Stimulated activated CD4-positive, alpha-beta T cell treated with anti-CD3 and anti-CD28 coated beads, Interleukin-2, amount 100 ng/mL, for 24 hours (primary cell): ENCODE data around the gene CDH4.

Experiments used
- DNase-seq, 2 donors: peaks; one replicate each; pipeline ENCODE4 v3.0.0-alpha.2; 2020

Gene CDH4

DNA sequence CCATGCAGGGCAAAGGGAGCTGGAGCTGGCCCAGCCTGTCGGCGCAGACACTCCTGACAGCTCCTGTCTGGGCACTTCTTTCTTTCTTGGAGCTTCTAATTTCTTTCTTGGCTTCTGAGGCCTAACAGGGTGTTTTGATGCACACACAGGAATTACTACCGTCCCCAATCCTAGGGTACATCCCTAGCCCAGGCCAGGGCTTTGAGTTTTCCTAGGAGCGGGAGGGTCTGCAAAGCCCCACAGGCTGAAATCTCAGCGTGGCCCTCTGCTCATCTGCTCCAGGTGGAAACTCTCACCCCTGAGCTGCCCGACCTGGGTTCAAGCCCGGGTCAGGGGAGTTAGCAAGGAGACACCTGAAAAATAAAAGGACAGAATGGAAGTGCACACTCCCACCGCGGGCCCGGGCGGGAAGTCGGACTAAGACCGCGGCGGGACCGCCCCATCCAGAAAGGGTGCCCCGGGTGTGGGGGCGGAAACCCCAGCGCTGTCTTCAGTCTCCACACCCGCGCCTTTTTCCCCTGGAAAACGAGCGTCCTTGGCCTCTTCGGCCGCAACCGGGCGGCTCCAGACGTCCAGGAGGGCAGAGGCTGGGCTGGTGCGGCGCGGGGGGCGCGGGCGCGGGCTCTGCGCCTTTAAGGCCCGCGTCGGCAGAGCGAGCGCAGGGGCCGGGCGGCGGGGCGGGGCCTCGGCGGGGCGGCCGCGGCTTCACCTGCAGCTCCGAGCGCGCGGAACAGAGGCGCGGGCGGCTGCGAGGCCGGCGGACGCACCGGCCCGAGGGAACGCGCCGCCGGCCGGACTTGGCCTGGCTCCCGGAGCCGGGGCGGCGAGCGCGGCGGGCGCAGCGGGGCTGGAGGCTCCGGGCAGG lies at the start of gene CDH4:
Gene CDH4 (plus strand): TSS at position 733 of the 865 bp plus-strand sequence.
- DNase-seq: peak in 1 of 2 donors; percentile 31

- DNase-seq: no peak
These were observed 48.7 kb upstream of the CDH4 start for GRCh38 chr20:61203320-61203719.

DNA sequence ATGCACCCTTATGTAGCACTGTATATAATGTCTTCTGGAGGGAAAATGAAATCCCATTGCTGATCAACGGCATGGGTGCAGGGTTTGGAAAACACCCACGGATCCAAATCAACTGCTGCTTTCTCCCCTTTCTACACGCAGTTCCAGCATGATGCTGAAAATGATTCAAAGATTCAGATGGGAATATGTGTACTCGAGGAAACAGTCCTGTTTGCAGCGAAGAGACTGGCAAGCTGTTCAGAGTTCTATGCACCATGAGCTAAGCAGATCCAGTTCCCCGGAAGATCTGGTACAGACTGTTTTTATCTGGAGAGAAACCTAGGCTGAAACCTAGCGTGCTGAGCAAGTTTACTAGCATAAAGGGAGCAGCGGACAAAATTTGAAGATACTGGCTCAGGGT lies 47.9 kb upstream of the CDH4 start:
- no peak for DNase-seq

- no peak for DNase-seq
These were observed 46.3 kb upstream of the CDH4 start for GRCh38 chr20:61205769-61206168.

- no peak for DNase-seq
These were observed 41.2 kb upstream of the CDH4 start for GRCh38 chr20:61210862-61211261.

GRCh38 chr20:61217848-61218247 lies 34.2 kb upstream of the CDH4 start:
- DNase-seq: no peak

DNA sequence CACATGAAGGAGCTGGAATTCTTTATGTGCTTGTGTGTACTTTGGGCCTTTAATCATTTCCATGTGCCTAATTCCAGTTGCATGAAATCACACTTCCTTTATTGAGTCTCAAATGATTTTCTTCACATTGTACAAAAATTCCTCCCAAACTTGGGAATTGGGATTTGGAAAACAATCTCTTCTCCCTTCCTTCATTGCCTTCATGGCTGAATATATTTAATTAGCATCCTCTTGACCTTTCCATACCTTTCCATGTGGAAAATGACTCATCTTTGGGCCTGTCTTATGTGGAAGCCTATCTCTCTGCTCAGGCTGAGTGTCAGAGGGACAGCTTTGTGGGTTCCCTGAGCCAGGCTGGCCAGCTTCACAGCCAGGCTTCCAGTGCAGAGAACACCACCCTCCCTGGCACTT lies 33.0 kb upstream of the CDH4 start:
- no peak for DNase-seq

- no peak for DNase-seq
These were observed 31.9 kb upstream of the CDH4 start for GRCh38 chr20:61220131-61220530.

DNA sequence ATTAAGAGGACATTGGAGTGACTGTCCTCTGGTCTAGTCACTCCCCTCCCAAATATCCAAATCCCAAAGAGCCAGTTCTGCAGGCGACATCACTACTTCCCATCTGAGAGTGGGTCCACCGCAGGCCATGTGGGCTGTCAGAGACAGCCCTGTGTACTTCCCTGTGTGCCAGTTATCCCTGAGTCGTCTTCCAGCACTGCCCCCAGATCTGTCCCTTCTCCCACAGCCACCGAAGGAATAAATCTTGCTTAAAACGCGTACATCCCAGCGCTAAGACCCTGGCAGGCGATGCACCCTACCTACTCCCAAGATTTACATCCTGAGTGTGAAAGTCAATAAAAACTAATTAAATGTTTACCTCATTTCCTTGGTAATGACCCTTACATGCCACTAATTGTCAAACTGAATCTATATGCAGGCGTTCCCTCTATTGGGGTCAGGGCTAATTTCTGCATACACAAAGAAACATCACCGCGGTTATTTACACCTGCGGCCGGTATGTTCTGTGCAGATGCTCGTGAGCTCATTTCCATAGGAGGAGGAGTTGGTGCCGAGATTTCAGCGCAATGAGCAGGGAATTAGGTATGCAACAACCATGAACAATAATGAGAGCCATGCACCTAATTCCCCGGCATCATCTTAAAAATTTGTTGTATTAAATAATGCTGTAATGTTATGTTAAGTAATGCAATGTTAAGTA lies 31.3 kb upstream of the CDH4 start:
- no peak for DNase-seq

DNA sequence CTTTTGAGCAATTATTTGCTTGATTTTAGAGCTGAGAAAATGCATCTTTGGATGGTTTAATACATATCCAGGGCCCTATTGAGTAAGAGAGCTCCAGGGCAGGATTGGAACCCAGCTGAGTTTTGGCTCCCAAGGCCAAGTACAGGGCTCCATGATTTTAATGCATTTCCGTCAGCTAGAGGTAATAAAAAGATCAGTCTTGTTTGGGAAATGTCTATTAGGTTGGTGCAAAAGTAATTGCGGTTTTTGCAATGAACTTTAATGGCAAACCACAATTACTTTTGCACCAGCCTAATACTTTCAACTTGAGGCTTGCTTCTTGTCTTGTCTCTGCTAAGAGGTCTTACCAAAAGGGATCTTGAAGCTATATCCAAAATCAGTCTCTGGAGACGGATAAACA lies 29.4 kb upstream of the CDH4 start:
- no peak for DNase-seq

GRCh38 chr20:61223121-61223520 lies 28.9 kb upstream of the CDH4 start:
- no peak for DNase-seq

GRCh38 chr20:61230166-61230565 lies 21.9 kb upstream of the CDH4 start:
- DNase-seq: no peak

DNA sequence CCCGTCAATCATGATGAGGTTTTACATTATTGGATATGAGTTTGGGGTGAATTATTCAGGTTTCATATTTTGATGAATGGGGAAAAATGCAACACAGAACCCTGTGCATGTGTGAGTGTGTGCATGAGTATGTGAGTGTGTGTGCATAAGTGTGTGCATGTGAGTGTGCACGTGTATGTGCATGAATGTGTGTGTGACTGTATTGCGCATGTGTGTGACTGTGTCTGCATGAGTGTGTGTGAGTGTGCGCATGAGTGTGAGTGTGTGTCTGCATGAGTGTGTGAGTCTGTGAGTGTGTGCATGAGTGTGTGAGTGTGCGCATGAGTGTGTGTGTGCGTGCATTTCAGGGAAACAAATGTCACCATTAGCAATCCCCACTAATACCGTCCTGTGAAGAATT lies 18.5 kb upstream of the CDH4 start:
- DNase-seq: no peak

DNA sequence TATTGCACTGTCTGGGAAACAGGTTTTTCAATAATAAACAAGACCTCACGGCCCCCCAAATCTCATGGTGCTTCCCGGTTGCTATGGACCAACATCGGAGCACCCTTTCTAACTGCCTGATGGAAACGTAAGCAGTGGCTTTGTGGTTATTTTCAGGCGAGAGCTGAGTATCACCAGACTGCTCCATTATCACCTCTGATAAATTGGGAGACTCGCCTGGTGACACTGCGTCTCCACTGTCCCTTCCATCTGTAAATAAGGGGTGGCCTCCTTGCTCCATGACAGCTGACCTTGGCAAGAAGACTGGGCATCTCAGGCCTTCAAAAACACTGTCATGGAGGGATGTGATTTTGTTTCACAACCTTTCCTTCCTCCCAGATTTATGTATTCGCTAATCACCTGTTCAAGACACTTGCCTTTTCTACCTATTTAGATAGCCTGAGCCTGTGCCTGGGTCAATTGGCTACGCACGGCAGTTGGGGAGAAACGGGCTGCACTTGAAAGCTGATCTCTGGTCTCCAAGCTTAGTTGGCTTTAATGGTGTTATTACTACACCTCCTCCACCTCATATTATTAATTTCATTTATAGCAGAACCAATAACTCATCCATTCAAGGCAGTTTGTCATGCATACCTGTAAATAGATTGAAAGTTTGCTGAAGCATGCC lies 17.7 kb upstream of the CDH4 start:
- no peak for DNase-seq

GRCh38 chr20:61236713-61237112 lies 15.3 kb upstream of the CDH4 start:
- DNase-seq: no peak

DNA sequence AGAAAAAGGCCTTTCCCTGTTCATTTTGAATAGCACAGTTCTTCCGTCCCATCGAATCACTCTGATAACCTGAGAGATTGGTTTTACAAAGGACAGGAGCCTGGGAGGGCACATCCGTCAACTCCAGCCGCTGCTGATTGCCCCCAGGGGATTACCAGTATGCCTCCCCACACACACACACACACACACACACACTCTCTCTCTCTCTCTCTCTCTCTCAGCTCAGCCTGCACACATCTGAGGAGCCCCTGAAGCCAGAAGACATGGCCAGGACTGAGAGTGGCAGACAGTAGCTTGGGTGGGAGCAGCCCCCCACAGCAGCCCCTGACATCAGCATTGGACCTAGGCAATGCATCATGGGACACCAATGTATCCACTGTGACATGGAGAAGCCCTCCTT lies 13.2 kb upstream of the CDH4 start:
- DNase-seq: no peak

DNA sequence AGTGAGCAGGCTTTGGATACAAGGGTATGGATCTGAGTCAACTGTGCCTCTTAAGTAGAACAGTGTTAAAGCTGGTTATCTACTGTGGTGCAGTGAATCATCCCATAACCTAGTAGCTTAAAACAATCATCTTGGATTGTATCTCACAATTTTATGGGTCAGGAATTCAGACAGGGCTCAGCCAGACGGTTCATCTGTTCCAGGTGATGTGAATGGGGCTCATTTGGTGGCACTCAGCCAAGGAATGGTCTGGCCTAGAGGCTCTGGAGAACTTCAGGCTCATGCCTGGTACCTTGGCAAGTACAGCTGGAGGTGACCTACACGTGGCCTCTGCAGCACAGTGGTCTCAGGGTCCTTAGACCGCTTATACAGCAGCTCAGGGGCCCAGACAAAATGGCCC lies 11.2 kb upstream of the CDH4 start:
- no peak for DNase-seq

DNA sequence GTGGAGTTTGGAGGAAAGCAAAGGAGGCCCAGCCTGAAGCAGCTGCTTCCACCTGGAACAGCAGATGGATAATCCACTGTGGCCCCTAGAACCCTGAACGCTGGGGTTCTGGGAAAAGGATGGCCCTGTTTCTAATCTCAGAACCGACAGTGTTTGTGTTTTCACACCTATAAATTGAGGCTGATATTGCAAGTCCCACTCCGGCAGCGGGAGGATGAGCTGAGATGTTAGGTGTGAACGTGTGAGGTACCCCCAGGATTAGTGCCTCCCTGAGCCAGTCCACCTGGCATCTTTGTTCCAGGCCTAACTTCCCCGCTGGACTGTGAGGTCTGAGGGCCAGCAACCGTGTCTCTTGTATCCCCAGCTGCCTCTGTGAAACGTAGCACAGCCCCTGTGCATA lies 7.8 kb upstream of the CDH4 start:
- no peak for DNase-seq

DNA sequence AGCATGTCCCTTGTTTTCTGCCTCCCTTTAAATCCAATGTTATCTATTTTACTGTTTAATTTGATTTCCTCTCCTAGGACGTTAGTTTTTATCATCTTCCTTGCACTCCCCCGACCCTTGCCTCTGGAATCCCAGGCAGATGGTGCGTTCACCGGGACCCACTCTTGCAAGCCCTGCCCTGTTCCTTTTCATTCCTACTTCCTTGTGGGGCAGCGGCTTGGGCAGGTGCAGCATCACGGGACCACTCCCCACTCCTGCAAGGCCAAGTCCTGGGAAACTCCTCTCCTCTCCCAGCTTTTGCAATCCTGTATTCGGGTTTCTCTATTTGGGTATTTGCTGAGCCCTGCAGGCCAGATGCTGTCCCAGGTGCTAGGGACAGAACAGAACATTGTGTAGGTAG lies 5.8 kb upstream of the CDH4 start:
- no peak for DNase-seq

- no peak for DNase-seq
These were observed 2.4 kb upstream of the CDH4 start for GRCh38 chr20:61249626-61250025.

DNA sequence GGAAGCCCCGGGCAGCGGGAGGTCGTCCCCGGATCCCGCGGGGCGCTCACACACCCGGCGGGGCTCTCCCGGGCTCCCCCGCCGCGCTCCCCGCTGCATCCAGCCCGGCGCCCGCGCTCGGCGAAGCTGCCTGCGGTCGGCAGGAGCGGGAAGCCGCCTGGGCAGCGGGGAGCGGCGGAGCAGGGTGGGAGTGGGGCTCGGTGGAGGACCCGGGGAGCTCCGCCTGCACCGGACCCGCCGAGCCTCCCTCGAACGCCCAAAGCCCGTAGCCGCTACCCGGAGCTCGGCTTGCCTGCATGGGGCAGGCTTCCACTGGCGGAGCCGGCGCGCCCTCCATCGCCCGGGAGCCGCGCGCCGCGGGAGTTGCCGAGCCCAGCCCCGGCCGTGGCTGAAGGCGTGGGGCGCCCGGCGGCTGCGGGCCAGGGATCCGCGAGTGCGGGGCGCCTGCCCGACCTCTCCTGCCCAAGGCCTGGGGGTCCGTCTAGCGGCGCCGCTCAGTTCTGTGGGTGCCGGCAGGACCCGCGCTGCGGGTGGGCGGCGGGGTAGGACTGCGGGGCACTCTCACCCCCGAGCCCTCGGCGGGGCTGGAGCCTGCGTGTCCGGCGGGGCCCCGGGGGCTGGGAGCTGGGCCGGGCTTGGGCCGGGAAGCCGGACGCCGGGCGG lies 671 bp downstream of the CDH4 start:
- peak in 1 of 2 donors; percentile 19 for DNase-seq

DNA sequence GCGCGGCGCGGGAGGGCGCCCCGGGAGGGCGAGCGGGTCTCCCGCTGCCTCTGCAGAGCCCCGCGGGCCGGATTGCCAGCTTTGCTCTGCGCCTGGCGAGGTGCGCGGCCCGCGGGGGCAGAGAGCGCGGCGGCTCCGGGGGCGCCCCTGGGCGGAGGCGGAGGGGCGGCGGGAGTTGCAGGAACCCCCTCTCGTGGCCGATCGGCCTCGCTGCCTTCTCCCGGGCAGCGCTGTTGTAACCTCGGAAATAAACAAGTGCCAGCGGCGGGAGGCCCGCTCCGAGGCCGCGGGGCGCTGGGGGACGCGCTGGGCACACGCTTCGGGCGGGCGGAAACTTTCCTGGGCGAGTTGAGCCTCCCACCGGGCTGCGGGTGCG lies 1.2 kb downstream of the CDH4 start:
- peak in 1 of 2 donors; percentile 13 for DNase-seq
